A549 treated with CORT108297 at 1 μM for 4 hours (cell line): Measurements from ENCODE around the gene NRM. TPM values are rescaled to one million over a fixed set of nuclear protein-coding genes. Genes with fewer than 3 reads are reported as not detected.

ENCODE experiments used
- total RNA-seq: library from RNA; stranded (reverse); fragments of 200-300 nt; extraction: Qiagen RNA extraction; gene quantifications from 5 replicates; pipeline ENCODE4 v1.2.3, GENCODE V29; 2022

NRM gene, protein sequence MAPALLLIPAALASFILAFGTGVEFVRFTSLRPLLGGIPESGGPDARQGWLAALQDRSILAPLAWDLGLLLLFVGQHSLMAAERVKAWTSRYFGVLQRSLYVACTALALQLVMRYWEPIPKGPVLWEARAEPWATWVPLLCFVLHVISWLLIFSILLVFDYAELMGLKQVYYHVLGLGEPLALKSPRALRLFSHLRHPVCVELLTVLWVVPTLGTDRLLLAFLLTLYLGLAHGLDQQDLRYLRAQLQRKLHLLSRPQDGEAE
- 20.0 to 29.7 TPM (median 29.0 TPM) in 5 replicates for total RNA-seq

GRCh38 chr6:30690403-30691207, at the start of gene NRM:
Gene NRM, minus strand, starts transcription at chr6:30690984. Its CDS starts 10 bp downstream, at chr6:30690974.

GRCh38 chr6:30719791-30720737, 29.3 kb upstream of the NRM start, which contains the start of gene TUBB:
Gene TUBB, plus strand, starts transcription at chr6:30720352. Its CDS starts 155 bp downstream, at chr6:30720507.

DNA sequence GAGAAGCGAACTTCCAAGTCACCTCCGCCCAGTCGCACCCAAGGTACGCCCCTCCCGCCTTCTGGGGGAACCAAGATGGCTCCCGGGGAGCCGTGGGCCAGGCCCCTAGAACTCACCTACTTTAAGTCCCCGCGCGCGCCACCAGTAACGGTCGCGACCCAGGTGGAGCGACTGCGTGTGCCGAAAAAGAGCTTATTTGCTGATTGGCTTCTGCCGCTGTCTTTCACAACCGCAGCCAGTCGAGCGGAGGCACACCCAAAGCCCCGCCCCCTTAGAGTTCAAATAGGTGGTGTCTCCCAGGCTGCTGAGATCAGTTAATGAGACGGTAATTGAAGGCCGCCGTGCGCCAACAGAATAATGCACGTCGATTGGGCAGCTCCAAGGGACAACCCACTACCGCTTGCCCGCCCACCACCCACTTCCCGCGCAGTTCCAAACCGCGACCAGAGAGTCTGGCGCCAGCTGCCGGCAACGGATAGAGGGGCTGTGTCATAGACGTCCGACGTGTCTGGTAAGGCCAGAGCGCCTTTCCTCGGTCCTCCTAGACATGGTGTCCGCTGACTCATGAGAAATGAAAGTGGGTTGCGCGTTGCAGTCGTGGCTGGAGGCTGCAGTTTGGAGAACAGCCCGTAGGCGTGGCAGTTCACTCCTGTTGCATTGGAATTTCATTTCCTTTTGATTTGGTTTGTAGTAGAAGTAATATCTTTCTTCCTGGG, 26.5 kb upstream of the NRM start, which contains the start of gene MDC1:
Gene MDC1, minus strand, starts transcription at position 153 of the 716 bp plus-strand sequence. CDS start 2,106 bp downstream, outside the sequence.

DNA sequence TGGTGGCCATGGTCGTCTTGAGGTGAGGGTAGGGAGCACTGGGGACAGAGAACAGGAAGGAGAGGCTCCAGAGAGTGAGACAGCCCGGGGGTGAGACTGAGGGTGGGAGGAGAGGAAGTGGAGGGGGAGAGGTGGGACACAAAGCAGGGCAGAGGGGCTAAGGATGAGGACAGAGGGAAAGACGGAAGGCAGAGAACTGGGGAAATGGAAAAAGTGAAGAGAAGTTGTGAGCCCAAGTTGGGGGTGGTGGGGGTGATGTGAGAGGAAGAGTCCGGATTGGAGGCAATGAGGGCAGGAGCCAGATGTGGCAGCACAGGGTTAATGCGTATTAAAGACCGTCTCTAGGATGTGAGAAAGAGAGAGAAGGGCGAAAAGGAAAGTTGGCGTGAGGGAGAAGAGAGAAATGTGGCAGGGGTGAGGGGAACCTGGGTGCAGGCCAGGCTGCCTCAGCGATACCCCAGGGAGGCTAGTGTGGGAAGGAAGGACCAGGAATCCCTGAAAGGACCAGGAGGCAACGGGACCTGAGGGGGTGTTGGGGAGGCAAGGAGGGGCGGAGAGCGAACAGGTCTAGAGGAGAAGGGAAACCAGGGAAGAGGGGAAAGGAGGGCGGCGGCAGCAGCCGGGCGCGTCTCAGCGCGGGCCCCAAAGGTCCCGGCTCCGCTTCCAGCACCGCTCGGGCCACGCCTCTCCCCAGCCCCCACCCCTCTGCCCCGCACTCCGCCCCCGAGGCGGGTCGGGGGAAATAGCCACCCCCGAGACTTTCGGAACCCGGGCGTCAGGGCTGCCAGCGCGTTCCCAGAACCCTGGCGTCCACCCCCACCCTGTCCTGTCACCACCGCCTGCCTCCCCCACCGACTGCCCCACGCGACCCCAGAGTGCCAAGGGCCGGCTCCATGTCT, 4.5 kb downstream of the NRM start, which contains the start of gene PPP1R18:
Gene PPP1R18, minus strand, starts transcription at position 637 of the 899 bp plus-strand sequence. Its CDS starts 627 bp downstream, at position 10.

GRCh38 chr6:30672445-30673253, 18.1 kb downstream of the NRM start, which contains the start of gene DHX16:
Gene DHX16, minus strand, starts transcription at chr6:30673006. Its CDS starts 165 bp downstream, at chr6:30672841.

GRCh38 chr6:30646450-30647241, 44.1 kb downstream of the NRM start, which contains the start of gene C6orf136:
Gene C6orf136, plus strand, starts transcription at chr6:30647133. Its CDS starts 99 bp downstream, at chr6:30647232.

Other genes with a start within 250 kb of the NRM start
- 60.3 to 71.4 TPM (median 61.8 TPM) in 5 replicates for gene HLA-E, start 201.5 kb downstream of the NRM start, total RNA-seq
- gene GNL1, start 134.5 kb downstream of the NRM start, total RNA-seq = 28.4 to 36.7 TPM (median 33.9 TPM) in 5 replicates
- 14.5 to 17.3 TPM (median 16.5 TPM) in 5 replicates for gene PRR3, start 133.7 kb downstream of the NRM start, total RNA-seq
- 50.4 to 58.2 TPM (median 52.3 TPM) in 5 replicates for gene ABCF1, start 119.5 kb downstream of the NRM start, total RNA-seq
- 26.3 to 47.1 TPM (median 29.0 TPM) in 5 replicates for gene PPP1R10, start 73.7 kb downstream of the NRM start, total RNA-seq
- gene MRPS18B, start 73.1 kb downstream of the NRM start, total RNA-seq = 71.4 to 116 TPM (median 73.6 TPM) in 5 replicates
- gene ATAT1, start 64.1 kb downstream of the NRM start, total RNA-seq = 4.5 to 5.9 TPM (median 5.6 TPM) in 5 replicates
- gene C6orf136, start 43.9 kb downstream of the NRM start, total RNA-seq = 10.2 to 14.6 TPM (median 13.1 TPM) in 5 replicates
- gene DHX16, start 18.0 kb downstream of the NRM start, total RNA-seq = 26.3 to 30.5 TPM (median 28.5 TPM) in 5 replicates
- 39.8 to 48.8 TPM (median 45.5 TPM) in 5 replicates for gene PPP1R18, start 4.3 kb downstream of the NRM start, total RNA-seq
- gene MDC1, start 26.3 kb upstream of the NRM start, total RNA-seq = 16.6 to 24.7 TPM (median 18.4 TPM) in 5 replicates
- 792 to 978 TPM (median 919 TPM) in 5 replicates for gene TUBB, start 29.4 kb upstream of the NRM start, total RNA-seq
- gene FLOT1, start 51.7 kb upstream of the NRM start, total RNA-seq = 81.9 to 102 TPM (median 96.8 TPM) in 5 replicates
- gene IER3, start 53.6 kb upstream of the NRM start, total RNA-seq = 97.9 to 167 TPM (median 130 TPM) in 5 replicates
- 41.3 to 63.5 TPM (median 55.9 TPM) in 5 replicates for gene DDR1, start 193.5 kb upstream of the NRM start, total RNA-seq
- 18.6 to 23.2 TPM (median 20.0 TPM) in 5 replicates for gene GTF2H4, start 217.2 kb upstream of the NRM start, total RNA-seq
- 10.8 to 14.3 TPM (median 13.2 TPM) in 5 replicates for gene VARS2, start 223.3 kb upstream of the NRM start, total RNA-seq
- not detected in 5 replicates for gene SFTA2, start 241.2 kb upstream of the NRM start, total RNA-seq
- gene MUCL3, start 250.0 kb upstream of the NRM start, total RNA-seq = 0.02 to 0.06 TPM (median 0.05 TPM) in 5 replicates